Liver (tissue), 3 donors: Measurements from ENCODE around the gene TRIM36.

ENCODE experiments used
- CTCF ChIP-seq: fragments of 150-350 bp; IDR thresholded peaks from 2 replicates; pipeline ENCODE4 v1.5.1; 2017; ENCODE audit warnings: improper control_type of control experiment, low read depth, low read length; ENCODE audit not compliant: missing input control
- EGR1 ChIP-seq, 2 donors: IDR thresholded peaks; 2 replicates each; pipeline ENCODE4 v1.6.1; 2016 to 2018; ENCODE audit warnings: antibody characterized with exemption in 2 of 2, low read depth in 2 of 2
- GABPA ChIP-seq, 2 donors: IDR thresholded peaks in 1 of 2; conservative IDR thresholded peaks in 1 of 2; 2 replicates each; pipeline ENCODE4 v1.6.1; 2016; ENCODE audit warnings: antibody characterized with exemption in 2 of 2, mild to moderate bottlenecking in 1 of 2, moderate library complexity in 1 of 2
- HNF4G ChIP-seq: IDR thresholded peaks from 2 replicates; pipeline ENCODE4 v1.6.1; 2016; ENCODE audit warnings: antibody characterized with exemption
- JUND ChIP-seq, 2 donors: IDR thresholded peaks; 2 replicates each; pipeline ENCODE4 v1.6.1; 2016; ENCODE audit warnings: antibody characterized with exemption in 2 of 2
- REST ChIP-seq: IDR thresholded peaks from 2 replicates; pipeline ENCODE4 v1.6.1; 2016; ENCODE audit warnings: antibody characterized with exemption, mild to moderate bottlenecking
- TF ChIP-seq, protein P1 (sequence below): IDR thresholded peaks from 2 replicates; pipeline ENCODE4 v1.6.1; 2016; ENCODE audit warnings: antibody characterized with exemption
- TF ChIP-seq, protein P2 (sequence below): IDR thresholded peaks from 2 replicates; pipeline ENCODE4 v1.6.1; 2016; ENCODE audit warnings: antibody characterized with exemption
- donor health status: healthy.
- donor health status: healthy.

- TF ChIP-seq CTCF = no peak
- no peak for TF ChIP-seq REST
- no peak for TF ChIP-seq GABPA (IDR thresholded peaks at IDR 0.05 in 1 of 2, conservative IDR thresholded peaks at IDR 0.05 in 1 of 2)
- no peak for TF ChIP-seq HNF4G
- TF ChIP-seq, protein P1, sequence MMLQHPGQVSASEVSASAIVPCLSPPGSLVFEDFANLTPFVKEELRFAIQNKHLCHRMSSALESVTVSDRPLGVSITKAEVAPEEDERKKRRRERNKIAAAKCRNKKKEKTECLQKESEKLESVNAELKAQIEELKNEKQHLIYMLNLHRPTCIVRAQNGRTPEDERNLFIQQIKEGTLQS = no peak
- TF ChIP-seq EGR1 (IDR thresholded peaks at IDR 0.05; ENCODE audit: low read depth in 2 of 2) = no peak
- TF ChIP-seq JUND (IDR thresholded peaks at IDR 0.05) = no peak
- TF ChIP-seq, protein P2, sequence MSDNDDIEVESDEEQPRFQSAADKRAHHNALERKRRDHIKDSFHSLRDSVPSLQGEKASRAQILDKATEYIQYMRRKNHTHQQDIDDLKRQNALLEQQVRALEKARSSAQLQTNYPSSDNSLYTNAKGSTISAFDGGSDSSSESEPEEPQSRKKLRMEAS = no peak
These were observed 73.5 kb downstream of the TRIM36 start for GRCh38 chr5:115096034-115096769.
